HG03108 (cell line): ENCODE measurements around the gene RAB15.

Source experiments
- ATAC-seq: cut with Tn5 transposase; IDR thresholded peaks from one replicate; pipeline ENCODE4 v1.9.1; 2021; ENCODE audit warnings: moderate library complexity; ENCODE audit not compliant: unreplicated experiment

Gene RAB15

GRCh38 chr14:64990939-64991338, 18.8 kb upstream of the RAB15 start:
- no peak for ATAC-seq

GRCh38 chr14:64990296-64990695, 18.2 kb upstream of the RAB15 start:
- ATAC-seq: no peak

- no peak for ATAC-seq
Measured at GRCh38 chr14:64987438-64987767, 15.3 kb upstream of the RAB15 start.

GRCh38 chr14:64986648-64987437, 14.7 kb upstream of the RAB15 start, which contains the start of gene FNTB:
TSS of gene FNTB (plus strand) at chr14:64986895. CDS start at chr14:64986954, 59 bp downstream.
- peak; percentile 91 for ATAC-seq

GRCh38 chr14:64983439-64984310, 11.5 kb upstream of the RAB15 start:
- no peak for ATAC-seq

GRCh38 chr14:64979336-64980074, 7.4 kb upstream of the RAB15 start:
- no peak for ATAC-seq

GRCh38 chr14:64974563-64974962, 2.4 kb upstream of the RAB15 start:
- no peak for ATAC-seq

- ATAC-seq: no peak
Measured at GRCh38 chr14:64973826-64974225, 1.7 kb upstream of the RAB15 start.

GRCh38 chr14:64973026-64973442, 898 bp upstream of the RAB15 start:
- no peak for ATAC-seq

- ATAC-seq: no peak
Measured at GRCh38 chr14:64971491-64971942, 619 bp downstream of the RAB15 start.

GRCh38 chr14:64970776-64971477, 1.2 kb downstream of the RAB15 start:
- no peak for ATAC-seq

- ATAC-seq: no peak
Measured at GRCh38 chr14:64970041-64970440, 2.1 kb downstream of the RAB15 start.

GRCh38 chr14:64968651-64969050, 3.5 kb downstream of the RAB15 start:
- no peak for ATAC-seq

GRCh38 chr14:64968167-64968566, 4.0 kb downstream of the RAB15 start:
- ATAC-seq: no peak

- no peak for ATAC-seq
Measured at GRCh38 chr14:64966976-64967375, 5.2 kb downstream of the RAB15 start.

- no peak for ATAC-seq
Measured at GRCh38 chr14:64965356-64966000, 6.7 kb downstream of the RAB15 start.

- ATAC-seq: no peak
Measured at GRCh38 chr14:64963611-64964010, 8.5 kb downstream of the RAB15 start.

GRCh38 chr14:64960762-64961276, 11.3 kb downstream of the RAB15 start:
- no peak for ATAC-seq

- ATAC-seq: no peak
Measured at GRCh38 chr14:64958743-64959142, 13.4 kb downstream of the RAB15 start.

GRCh38 chr14:64958201-64958600, 13.9 kb downstream of the RAB15 start:
- ATAC-seq: no peak
